ENCODE data around the gene NF2. TPM values are rescaled to one million over a fixed set of nuclear protein-coding genes. Genes with fewer than 3 reads are reported as not detected.

Gene NF2
- total RNA-seq, 1 experiment from 2014 or later, result 113 TPM

GRCh38 chr22:29660021-29660420 is 56.6 kb downstream of the NF2 start:
- Histone ChIP-seq H3K27me3 (ENCODE audit: low read length) (no peaks in the 10 kb centered on the region), H3K4me2 (ENCODE audit: low read length) (no peak overlapping the region), H3K36me3 (ENCODE audit: low read depth, low read length) (peaks cover 39% of the 10 kb centered on the region), H3K79me2 (ENCODE audit: low read length) (no peaks in the 10 kb centered on the region), H3K9ac (ENCODE audit: low read length) (no peak overlapping the region), H3K4me1 (ENCODE audit: insufficient read depth, low read length) (no peaks in the 10 kb centered on the region), H3K4me3 (ENCODE audit: low read length) (no peak overlapping the region), H3K27ac (ENCODE audit: low read length) (no peak overlapping the region), H3K9me3 (ENCODE audit: low read length) (no peaks in the 10 kb centered on the region), H2AFZ (ENCODE audit: low read length) (no peak overlapping the region), H3F3A (ENCODE audit: low read length, unreplicated experiment) (no peaks in the 10 kb centered on the region), H4K20me1 (ENCODE audit: low read length) (no peaks in the 10 kb centered on the region), H3K9me2 (replicated peaks; ENCODE audit: low read length) (no peaks in the 10 kb centered on the region)
- CTCF ChIA-PET, result no interaction called here
- ATAC-seq (no peak), DNase-seq (no peak)
- no TSS peak for BruUV-seq (replicated peaks)
- intact Hi-C loops (cut with micrococcal nuclease), result no loop called here
- TF ChIP-seq EZH2phosphoT487 (IDR thresholded peaks at IDR 0.05; ENCODE audit: borderline replicate concordance, low read length), result no peak
- no peak for TF ChIP-seq EZH2 (IDR thresholded peaks at IDR 0.05; ENCODE audit: low read length, unreplicated experiment)
- TF ChIP-seq, protein P1, sequence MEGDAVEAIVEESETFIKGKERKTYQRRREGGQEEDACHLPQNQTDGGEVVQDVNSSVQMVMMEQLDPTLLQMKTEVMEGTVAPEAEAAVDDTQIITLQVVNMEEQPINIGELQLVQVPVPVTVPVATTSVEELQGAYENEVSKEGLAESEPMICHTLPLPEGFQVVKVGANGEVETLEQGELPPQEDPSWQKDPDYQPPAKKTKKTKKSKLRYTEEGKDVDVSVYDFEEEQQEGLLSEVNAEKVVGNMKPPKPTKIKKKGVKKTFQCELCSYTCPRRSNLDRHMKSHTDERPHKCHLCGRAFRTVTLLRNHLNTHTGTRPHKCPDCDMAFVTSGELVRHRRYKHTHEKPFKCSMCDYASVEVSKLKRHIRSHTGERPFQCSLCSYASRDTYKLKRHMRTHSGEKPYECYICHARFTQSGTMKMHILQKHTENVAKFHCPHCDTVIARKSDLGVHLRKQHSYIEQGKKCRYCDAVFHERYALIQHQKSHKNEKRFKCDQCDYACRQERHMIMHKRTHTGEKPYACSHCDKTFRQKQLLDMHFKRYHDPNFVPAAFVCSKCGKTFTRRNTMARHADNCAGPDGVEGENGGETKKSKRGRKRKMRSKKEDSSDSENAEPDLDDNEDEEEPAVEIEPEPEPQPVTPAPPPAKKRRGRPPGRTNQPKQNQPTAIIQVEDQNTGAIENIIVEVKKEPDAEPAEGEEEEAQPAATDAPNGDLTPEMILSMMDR (conservative IDR thresholded peaks at IDR 0.05; ENCODE audit: low read depth, low read length), result no peak
- POLR2A ChIA-PET (ENCODE audit: unreplicated experiment), result no interaction called here

DNA sequence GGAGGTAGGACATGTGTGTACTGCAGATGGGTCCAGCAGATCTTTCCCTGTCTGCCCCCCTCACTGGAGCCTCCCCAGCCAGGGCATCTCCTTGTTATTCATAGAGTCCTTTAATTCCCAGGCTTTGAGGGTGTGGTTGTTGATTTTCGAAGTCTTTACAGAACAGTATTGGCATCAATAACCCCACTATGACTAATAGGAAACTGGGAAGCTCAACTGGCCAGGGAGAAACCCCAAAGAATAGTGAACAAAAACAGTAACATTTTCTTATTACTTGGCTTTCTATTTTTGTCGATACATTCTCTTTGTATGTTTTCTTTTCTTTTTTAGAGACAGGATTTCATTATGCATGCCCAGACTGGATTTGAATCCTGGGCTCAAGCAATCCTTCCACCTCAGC is 57.9 kb downstream of the NF2 start:
- TF ChIP-seq, protein P1 (conservative IDR thresholded peaks at IDR 0.05; ENCODE audit: low read depth, low read length), result no peak
- TF ChIP-seq EZH2 (IDR thresholded peaks at IDR 0.05; ENCODE audit: low read length, unreplicated experiment), result no peak
- Histone ChIP-seq H3K9me3 (ENCODE audit: low read length) (no peaks in the 10 kb centered on the region), H3F3A (ENCODE audit: low read length, unreplicated experiment) (no peaks in the 10 kb centered on the region), H2AFZ (ENCODE audit: low read length) (no peak overlapping the region), H3K4me3 (ENCODE audit: low read length) (no peak overlapping the region), H4K20me1 (ENCODE audit: low read length) (no peaks in the 10 kb centered on the region), H3K27ac (ENCODE audit: low read length) (no peak overlapping the region), H3K79me2 (ENCODE audit: low read length) (no peaks in the 10 kb centered on the region), H3K27me3 (ENCODE audit: low read length) (no peaks in the 10 kb centered on the region), H3K36me3 (ENCODE audit: low read depth, low read length) (peaks cover 39% of the 10 kb centered on the region), H3K9ac (ENCODE audit: low read length) (no peak overlapping the region), H3K9me2 (replicated peaks; ENCODE audit: low read length) (no peaks in the 10 kb centered on the region), H3K4me1 (ENCODE audit: insufficient read depth, low read length) (no peaks in the 10 kb centered on the region), H3K4me2 (ENCODE audit: low read length) (no peak overlapping the region)
- POLR2A ChIA-PET (ENCODE audit: unreplicated experiment), result no interaction called here
- CTCF ChIA-PET, result interaction anchor here (0.6 kb wide), 1 partner anchor 8 kb away, joined by 3 read pairs; no protein-coding TSS in a partner anchor
- no TSS peak for BruUV-seq (replicated peaks)
- ATAC-seq, result peak; percentile 29; the same call in 1 of the 2 replicates
- no peak for DNase-seq
- intact Hi-C loops (cut with micrococcal nuclease), result no loop called here

DNA sequence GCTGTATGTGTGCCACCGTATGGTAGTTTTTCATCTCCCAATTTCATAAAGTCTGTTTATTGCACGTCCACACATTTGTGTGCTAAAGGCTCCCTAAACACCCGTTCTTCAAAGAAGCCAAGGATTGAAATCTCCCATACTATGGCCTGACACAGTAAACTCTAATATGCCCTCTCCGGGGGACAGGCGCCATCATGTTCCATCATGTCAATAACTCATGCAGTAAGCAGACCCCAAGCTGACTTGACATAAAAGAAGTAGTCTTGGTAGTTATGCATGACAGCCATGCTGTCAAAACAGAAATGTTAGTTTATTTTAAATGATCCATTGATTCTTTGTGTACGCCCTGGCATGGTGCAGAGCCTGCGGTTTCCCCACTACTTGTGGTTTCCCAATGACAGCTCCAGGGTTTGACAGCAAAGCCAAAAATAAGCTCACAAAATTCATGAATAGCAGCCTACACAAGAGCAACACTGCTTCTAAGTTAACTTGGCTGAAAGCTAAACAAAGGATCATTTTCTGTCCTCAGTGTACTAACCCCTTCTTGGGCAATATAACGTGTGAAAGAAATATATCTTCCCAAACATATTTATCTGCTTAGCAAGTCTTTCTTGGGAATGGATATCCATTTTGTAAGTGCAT is 59.9 kb downstream of the NF2 start:
- TF ChIP-seq EZH2phosphoT487 (IDR thresholded peaks at IDR 0.05; ENCODE audit: borderline replicate concordance, low read length) (no peak), EZH2 (IDR thresholded peaks at IDR 0.05; ENCODE audit: low read length, unreplicated experiment) (no peak)
- TF ChIP-seq, protein P1 (conservative IDR thresholded peaks at IDR 0.05; ENCODE audit: low read depth, low read length), result no peak
- DNase-seq (no peak), ATAC-seq (no peak)
- Histone ChIP-seq H3K36me3 (ENCODE audit: low read depth, low read length) (peaks cover 33% of the 10 kb centered on the region), H3K9me2 (replicated peaks; ENCODE audit: low read length) (no peaks in the 10 kb centered on the region), H3K4me1 (ENCODE audit: insufficient read depth, low read length) (no peaks in the 10 kb centered on the region), H3K79me2 (ENCODE audit: low read length) (no peaks in the 10 kb centered on the region), H3K27me3 (ENCODE audit: low read length) (no peaks in the 10 kb centered on the region), H3K4me3 (ENCODE audit: low read length) (no peak overlapping the region), H2AFZ (ENCODE audit: low read length) (no peak overlapping the region), H3K4me2 (ENCODE audit: low read length) (no peak overlapping the region), H3K9me3 (ENCODE audit: low read length) (no peaks in the 10 kb centered on the region), H3K27ac (ENCODE audit: low read length) (no peak overlapping the region), H3F3A (ENCODE audit: low read length, unreplicated experiment) (no peaks in the 10 kb centered on the region), H3K9ac (ENCODE audit: low read length) (no peak overlapping the region), H4K20me1 (ENCODE audit: low read length) (no peaks in the 10 kb centered on the region)
- intact Hi-C loops (cut with micrococcal nuclease), result no loop called here
- no TSS peak for BruUV-seq (replicated peaks)
- ChIA-PET CTCF (no interaction called here), POLR2A (ENCODE audit: unreplicated experiment) (no interaction called here)
